VCaP (cell line): Measurements from ENCODE around the gene ZBTB7C.
A peak's percentile ranks its signal among the peaks of the same experiment; 100 is the strongest.

Source experiments
- H3K27ac ChIP-seq: fragments of 450-650 bp; 2 replicates; pipeline ENCODE4 v1.5.1; 2017
- CTCF ChIP-seq: fragments of 450-650 bp; conservative IDR thresholded peaks from 2 replicates; pipeline ENCODE4 v1.5.1; 2017; ENCODE audit warnings: mild to moderate bottlenecking, moderate library complexity

Gene ZBTB7C

GRCh38 chr18:48022531-48023329 is 386.5 kb downstream of the ZBTB7C start:
- peak; percentile 77 for TF ChIP-seq CTCF
- H3K27ac ChIP-seq = peak overlapping the region; percentile 24; the same call in 1 of the 2 replicates

- no peak for TF ChIP-seq CTCF
- no peak overlapping the region for H3K27ac ChIP-seq
Measured at GRCh38 chr18:48022021-48022420, 387.2 kb downstream of the ZBTB7C start.

GRCh38 chr18:48021273-48021914 is 387.8 kb downstream of the ZBTB7C start:
- H3K27ac ChIP-seq = no peak overlapping the region
- no peak for TF ChIP-seq CTCF

GRCh38 chr18:48020337-48021250 is 388.6 kb downstream of the ZBTB7C start:
- H3K27ac ChIP-seq = no peak overlapping the region
- no peak for TF ChIP-seq CTCF

GRCh38 chr18:48019557-48020325 is 389.4 kb downstream of the ZBTB7C start:
- no peak overlapping the region for H3K27ac ChIP-seq
- TF ChIP-seq CTCF = no peak

- TF ChIP-seq CTCF = no peak
Measured at GRCh38 chr18:48018851-48019250, 390.3 kb downstream of the ZBTB7C start.

More at GRCh38 chr18:48018851-48019250, 390.3 kb downstream of the ZBTB7C start:
- H3K27ac ChIP-seq = no peak overlapping the region
